ENCODE data around the gene PCGF3.

Gene PCGF3

GRCh38 chr4:784401-785331 lies 79.0 kb downstream of the PCGF3 start:
- no peak for DNase-seq (ENCODE audit: low read depth in 2 of 2)

DNA sequence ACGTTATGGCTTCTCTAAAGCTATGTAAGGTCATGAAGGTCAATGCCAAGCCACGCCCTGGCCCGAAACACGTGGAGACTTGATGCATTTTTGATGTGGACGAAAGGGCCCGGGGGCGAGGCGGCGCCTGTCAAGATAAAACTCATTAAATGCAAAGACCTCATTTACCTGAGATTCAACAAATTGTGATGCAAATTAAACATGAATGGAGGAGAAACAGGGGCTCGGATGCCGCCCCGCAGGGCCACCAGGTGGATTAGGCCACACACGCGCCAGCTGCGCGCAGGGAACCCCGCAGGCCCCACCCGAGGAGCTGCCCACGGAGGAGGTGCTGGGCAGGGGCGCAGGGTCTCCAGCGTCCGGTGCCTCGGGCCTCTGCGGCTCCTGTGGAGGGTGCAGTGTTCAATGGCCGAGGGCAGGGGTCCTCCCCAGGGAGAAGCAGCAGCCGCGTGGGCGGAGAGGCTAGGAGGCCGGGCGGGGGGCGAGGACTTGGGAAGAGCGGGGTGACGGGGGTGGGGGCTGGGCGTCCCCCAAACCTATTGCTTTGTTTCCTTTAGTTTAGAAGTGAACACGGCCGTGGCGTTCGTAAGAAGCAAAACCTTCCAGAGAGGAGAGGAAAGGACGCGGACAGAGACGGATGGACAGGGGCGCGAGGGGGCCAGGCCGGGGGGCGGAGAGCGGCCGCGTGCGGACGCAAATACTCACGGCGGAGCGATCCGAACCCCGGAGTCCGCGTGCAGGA lies 79.9 kb downstream of the PCGF3 start:
- no peak for DNase-seq (ENCODE audit: low read depth in 2 of 2)

GRCh38 chr4:786074-786741 lies 80.6 kb downstream of the PCGF3 start:
- DNase-seq (ENCODE audit: low read depth in 2 of 2) = no peak

- DNase-seq (ENCODE audit: low read depth in 2 of 2) = no peak
These were observed 81.2 kb downstream of the PCGF3 start for GRCh38 chr4:786861-787300.

- no peak for DNase-seq (ENCODE audit: low read depth in 2 of 2)
These were observed 81.9 kb downstream of the PCGF3 start for GRCh38 chr4:787561-787981.

- DNase-seq (ENCODE audit: low read depth in 2 of 2) = no peak
These were observed 82.5 kb downstream of the PCGF3 start for GRCh38 chr4:788006-788635.

DNA sequence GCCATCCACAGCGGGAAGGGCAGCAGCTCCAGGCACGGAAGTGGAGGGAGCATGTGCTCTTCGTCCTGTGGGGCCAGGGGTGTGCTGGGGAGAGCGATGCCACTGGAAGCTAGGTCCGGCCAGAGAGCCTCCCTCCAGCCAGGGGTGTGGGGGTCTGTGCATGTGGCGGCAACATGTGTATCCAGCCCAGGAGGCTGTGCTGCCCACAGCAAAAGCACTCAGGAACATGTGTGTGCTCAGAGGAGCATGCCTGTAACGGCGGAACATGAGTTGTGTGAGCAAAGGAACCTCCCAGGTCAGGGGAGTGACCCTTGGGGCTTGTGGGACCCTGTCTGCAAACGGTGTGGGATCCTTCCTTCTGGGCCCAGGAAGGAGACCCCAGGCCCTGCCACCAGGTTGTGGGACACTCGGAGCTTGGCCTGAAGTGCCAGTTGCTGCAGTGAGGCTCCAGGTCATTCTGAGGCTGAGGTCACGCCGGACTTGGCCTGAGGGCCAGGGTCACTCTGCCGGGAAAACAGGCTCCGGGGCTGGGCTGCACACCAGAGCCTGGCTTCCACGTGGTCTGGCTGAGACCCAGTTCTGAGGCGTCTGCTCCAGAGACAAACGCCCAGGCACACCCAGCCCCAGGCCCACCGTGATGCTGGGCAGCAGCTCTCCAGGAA lies 83.1 kb downstream of the PCGF3 start:
- no peak for DNase-seq (ENCODE audit: low read depth in 2 of 2)

GRCh38 chr4:789571-790465 lies 84.2 kb downstream of the PCGF3 start:
- DNase-seq (ENCODE audit: low read depth in 2 of 2) = no peak

GRCh38 chr4:790466-790820 lies 84.8 kb downstream of the PCGF3 start:
- DNase-seq (ENCODE audit: low read depth in 2 of 2) = no peak

DNA sequence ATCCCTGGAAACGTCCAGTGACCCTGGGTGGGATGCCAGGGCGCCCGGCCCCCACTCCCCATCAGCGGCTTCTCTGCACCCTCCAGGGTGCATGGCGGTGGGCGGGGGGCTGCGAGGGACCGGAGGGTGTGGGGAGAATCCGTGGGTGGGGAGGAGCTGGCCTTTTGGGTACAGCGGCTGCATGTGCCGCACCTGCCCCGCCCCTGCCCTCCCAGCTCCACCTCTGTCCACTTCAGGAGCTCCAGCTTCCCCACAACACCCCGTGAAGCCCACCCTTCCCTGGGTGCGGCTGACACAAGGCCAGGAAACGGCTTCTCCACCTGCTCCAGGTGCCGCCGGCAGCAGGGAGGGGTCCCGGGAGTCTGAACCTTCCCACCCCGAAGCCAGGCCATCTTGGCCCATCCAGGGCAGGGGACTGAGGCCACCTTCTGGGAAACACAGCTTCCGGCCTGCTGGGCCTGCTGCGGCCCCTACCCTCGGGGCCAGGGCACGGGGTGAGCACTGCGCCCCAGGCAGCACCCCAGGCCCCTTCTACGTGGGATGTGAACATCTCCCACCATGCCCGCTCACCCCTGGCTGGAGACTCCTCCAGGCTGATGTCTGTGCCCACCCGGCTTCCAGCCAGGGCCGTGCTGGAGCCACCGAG lies 85.7 kb downstream of the PCGF3 start:
- no peak for DNase-seq (ENCODE audit: low read depth in 2 of 2)

DNA sequence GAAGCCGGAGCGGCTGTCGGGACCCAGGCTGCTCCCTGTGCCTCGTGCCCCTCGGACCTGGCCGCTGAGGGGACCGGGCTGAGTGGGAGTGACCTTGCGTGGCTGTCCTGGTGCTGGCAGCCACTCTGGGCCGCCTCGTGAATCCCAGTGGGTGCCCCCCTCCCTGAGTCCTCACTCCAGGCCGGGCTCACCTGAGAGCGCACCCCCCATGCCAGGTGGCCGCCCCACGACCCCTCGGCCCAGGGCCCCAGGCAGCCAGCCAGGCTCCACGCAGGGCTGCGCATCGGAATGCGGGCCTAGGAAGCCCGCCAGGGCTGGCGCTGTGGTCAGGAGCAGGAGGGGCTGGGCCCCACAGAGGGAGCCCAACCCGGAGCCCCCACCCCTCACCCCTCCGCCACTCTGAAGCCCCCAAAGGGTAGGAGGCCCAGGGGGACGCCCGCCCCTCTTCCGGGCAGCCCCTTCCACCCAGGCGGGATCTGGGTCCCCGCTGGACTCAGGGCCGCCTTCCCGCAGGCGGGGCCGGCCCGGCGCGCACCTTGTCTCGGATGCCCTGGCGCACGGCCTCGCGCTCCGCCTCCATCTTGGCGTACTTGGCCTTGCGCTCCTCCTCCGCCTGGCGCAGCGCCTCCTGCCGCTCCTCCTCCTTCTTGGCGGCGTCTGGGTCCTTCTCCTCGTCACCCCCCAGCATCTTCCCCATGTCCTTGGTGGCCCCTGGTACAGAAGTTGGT lies 86.4 kb downstream of the PCGF3 start:
- DNase-seq (ENCODE audit: low read depth in 2 of 2) = no peak

DNA sequence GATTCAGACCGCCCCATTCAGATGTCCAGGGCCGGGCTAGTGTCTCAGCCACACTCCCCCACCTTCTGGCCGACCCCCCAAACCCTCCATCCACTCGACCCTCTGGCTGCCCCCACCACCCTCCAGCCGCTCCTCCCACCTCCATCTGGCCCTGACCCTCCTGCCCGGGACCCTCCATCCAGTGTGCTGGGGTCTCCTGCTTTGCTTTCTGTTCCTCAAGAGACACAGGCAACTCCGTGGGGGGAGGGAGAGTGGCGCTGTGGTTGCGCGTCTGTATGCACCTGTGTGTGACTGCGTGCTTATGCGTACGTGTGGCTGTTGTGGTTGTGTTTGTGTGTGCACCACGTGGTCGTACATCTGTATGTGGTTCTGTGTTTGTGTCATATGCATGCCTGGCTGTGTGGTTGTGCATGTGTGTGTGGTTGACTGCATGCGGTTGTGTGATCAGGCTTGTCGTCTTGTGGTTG lies 87.0 kb downstream of the PCGF3 start:
- DNase-seq (ENCODE audit: low read depth in 2 of 2) = no peak

DNA sequence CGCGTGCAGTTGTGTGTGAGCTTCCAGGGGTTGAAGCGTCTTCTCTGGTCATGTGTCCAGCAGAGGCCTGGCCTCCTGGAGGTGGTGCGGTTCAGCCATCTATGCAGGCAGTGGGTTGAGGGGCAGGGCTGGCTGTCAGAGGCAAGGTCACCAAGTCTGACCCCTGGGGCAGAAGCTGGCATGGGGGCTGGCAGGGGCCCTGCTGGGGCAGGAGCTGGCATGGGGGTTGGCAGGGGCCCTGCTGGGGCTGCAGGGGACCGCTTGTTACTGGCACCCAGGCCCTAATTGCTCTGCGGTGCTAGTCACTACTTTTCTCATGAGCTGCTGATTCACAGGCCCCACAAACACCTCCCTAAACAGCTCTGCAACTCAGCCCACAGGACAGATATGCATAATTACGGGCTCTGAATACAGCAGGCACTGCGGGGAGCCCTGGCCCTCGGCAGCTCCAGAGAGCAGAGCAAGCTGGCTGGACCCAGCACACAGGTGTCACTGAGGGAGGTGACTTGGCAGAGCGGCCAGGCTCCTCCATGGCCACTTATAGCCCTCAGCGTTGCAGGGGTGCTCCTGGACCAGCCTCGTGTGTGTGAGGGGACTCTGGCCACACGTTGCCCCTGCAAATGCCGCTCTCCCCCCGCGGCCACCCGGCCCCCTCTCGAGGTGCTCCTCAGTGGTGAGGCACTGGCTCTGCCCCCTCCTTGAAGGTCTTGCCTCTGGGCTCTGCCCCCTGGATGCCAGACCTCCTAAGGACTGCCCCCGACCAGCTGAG lies 87.6 kb downstream of the PCGF3 start:
- DNase-seq (ENCODE audit: low read depth in 2 of 2) = no peak

DNA sequence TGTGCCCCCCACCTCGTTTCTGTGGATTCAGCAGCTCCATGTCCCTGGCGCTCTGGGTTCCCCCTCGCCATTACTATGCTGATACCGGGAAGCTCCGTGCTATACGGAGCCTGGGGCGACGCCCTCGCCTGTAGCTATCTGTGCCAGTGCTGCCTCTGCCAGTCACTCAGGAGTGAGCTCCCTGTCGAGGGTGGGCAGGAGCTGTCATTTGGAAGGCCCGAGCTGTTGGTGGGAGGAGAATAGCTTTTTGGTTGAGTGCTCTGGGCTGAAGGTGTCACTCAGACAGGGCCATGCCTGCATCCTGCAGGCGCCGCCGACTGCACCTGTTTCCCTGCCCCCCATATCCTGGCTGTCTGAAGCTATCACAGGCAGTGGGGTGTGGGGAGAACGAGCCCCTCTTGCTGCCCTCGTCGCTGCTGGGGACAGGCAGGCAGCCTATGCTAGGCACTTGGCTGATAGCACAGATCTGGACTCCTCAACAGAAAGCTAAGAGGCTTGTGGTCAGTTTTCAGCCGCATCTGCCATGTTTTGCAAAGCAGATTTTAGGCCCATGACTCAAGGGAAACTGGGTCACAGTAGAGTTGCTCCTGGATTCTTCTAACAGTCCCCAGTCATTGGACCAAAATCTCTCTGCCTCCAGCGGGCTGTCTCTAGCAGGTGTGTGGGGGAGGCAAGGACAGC lies 88.4 kb downstream of the PCGF3 start:
- no peak for DNase-seq (ENCODE audit: low read depth in 2 of 2)

DNA sequence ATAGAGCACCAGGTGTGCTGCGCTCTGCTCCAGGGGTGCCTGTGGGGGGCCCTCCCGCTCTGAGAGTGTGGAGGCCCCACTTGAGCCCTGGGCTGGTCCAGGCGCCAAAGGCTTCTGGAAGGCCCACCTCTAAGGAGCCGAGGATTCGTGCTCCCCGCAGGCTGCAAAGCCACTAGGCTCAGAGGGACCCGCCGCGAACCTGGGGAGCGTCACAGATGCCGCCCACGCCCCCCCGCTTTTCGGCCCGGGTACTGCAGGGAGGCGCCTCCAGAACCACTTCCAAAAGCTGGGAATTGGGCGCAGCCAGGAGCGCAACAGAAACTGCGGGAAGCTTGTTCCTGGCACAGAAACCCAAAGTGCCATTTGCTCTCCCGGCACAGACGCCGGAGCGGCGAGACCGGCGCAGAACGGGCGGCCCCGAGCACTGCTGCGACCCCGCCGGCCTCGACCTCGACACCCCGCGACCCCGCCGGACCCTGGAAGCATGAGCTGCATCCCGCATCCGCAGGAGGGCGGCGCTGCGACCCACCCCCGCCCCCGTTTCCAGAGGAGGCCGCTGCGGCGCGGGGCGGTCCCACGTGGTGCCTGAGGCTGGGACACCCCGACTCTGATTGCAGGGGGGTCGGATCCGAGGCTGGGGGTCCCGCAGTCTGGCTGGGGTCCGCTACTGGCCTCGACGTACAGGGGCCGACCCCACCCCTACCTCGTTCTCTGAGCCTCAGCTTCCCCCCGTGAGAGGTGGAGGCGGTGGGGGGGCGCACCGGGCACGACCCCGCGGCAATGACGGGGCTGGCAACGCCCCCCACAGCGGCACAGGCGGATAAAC lies 89.5 kb downstream of the PCGF3 start:
- no peak for DNase-seq (ENCODE audit: low read depth in 2 of 2)

GRCh38 chr4:795726-796119 lies 90.1 kb downstream of the PCGF3 start:
- no peak for DNase-seq (ENCODE audit: low read depth in 2 of 2)

- DNase-seq (ENCODE audit: low read depth in 2 of 2) = no peak
These were observed 90.6 kb downstream of the PCGF3 start for GRCh38 chr4:796206-796605.

All from fibroblast of skin of left biceps (primary cell).